ENCODE measurements around the gene METRNL.

METRNL gene

DNA sequence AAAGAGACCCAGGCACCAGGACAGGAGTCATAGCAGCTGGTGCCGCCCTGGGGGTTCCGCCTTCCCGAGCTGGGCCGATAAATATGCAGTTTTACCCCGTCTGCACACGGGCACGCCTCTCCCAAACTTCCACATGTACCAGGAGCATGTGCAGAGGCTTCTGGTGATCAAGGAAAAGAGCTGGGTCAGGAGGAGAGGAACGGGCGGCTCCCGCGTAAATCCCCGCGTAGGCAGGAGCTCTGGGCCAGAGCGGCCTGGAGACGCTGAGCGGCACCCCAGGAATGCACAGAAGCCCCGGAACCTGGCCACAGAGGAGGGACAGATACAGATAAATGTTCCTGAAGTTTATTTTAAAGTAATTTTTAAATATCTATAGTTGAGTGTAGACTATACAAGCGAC, 46.6 kb upstream of the METRNL start:
- Histone ChIP-seq H3F3A (ENCODE audit: insufficient read depth, low read length) (no peaks in the 10 kb centered on the region), H3K27me3 (replicated peaks; ENCODE audit: insufficient read depth, low read length) (peaks cover 65% of the 10 kb centered on the region), H3K36me3 (replicated peaks; ENCODE audit: insufficient read depth, low read length) (no peaks in the 10 kb centered on the region), H2AFZ (ENCODE audit: low read length) (no peak overlapping the region), H3K27ac (ENCODE audit: low read length) (no peak overlapping the region), H3K9ac (ENCODE audit: low read length) (no peak overlapping the region), H4K20me1 (ENCODE audit: insufficient read depth, low read length) (no peaks in the 10 kb centered on the region), H3K9me3 (replicated peaks; ENCODE audit: insufficient read depth, low read length) (no peaks in the 10 kb centered on the region), H3K9me2 (replicated peaks; ENCODE audit: insufficient read depth, low read length) (no peaks in the 10 kb centered on the region), H3K79me2 (ENCODE audit: low read length) (no peaks in the 10 kb centered on the region), H3K4me2 (ENCODE audit: low read depth, low read length) (no peak overlapping the region), H3K4me1 (ENCODE audit: low read length) (no peaks in the 10 kb centered on the region), H3K4me3 (ENCODE audit: low read length) (no peak overlapping the region)
- no peak for DNase-seq
- TF ChIP-seq EZH2phosphoT487 (IDR thresholded peaks at IDR 0.05; ENCODE audit: low read length) (no peak), EZH2 (optimal IDR thresholded peaks at IDR 0.05; ENCODE audit: low read depth, low read length) (no peak)
- TF ChIP-seq, protein P1, sequence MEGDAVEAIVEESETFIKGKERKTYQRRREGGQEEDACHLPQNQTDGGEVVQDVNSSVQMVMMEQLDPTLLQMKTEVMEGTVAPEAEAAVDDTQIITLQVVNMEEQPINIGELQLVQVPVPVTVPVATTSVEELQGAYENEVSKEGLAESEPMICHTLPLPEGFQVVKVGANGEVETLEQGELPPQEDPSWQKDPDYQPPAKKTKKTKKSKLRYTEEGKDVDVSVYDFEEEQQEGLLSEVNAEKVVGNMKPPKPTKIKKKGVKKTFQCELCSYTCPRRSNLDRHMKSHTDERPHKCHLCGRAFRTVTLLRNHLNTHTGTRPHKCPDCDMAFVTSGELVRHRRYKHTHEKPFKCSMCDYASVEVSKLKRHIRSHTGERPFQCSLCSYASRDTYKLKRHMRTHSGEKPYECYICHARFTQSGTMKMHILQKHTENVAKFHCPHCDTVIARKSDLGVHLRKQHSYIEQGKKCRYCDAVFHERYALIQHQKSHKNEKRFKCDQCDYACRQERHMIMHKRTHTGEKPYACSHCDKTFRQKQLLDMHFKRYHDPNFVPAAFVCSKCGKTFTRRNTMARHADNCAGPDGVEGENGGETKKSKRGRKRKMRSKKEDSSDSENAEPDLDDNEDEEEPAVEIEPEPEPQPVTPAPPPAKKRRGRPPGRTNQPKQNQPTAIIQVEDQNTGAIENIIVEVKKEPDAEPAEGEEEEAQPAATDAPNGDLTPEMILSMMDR (IDR thresholded peaks at IDR 0.05; ENCODE audit: low read length): no peak

DNA sequence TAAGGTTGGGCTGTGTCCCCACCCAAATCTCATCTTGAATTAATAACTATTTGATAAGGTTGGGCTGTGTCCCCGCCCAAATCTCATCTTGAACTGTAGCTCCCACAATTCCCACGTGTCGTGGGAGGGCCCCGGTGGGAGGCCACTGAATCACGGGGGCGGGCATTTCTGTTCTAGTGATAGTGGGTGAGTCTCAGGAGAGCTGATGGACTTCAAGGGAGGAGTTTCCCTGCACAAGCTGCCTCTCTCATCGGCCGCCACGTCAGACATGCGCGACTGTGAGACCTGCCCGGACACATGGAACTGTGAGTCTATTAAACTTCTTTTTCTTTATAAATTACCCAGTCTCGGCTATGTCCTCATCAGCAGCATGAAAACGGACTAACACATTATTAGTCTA, 44.9 kb upstream of the METRNL start:
- H3K27me3 ChIP-seq (replicated peaks; ENCODE audit: insufficient read depth, low read length): peaks cover 57% of the 10 kb centered on the region
- no peaks in the 10 kb centered on the region for H3K79me2 ChIP-seq (ENCODE audit: low read length)
- no peak overlapping the region for H2AFZ ChIP-seq (ENCODE audit: low read length)
- no peaks in the 10 kb centered on the region for H3F3A ChIP-seq (ENCODE audit: insufficient read depth, low read length)
- H3K36me3 ChIP-seq (replicated peaks; ENCODE audit: insufficient read depth, low read length): no peaks in the 10 kb centered on the region
- no peak for DNase-seq
- H3K4me2 ChIP-seq (ENCODE audit: low read depth, low read length): no peak overlapping the region
- H3K9me2 ChIP-seq (replicated peaks; ENCODE audit: insufficient read depth, low read length): no peaks in the 10 kb centered on the region
- H3K9ac ChIP-seq (ENCODE audit: low read length): no peak overlapping the region
- no peaks in the 10 kb centered on the region for H3K4me1 ChIP-seq (ENCODE audit: low read length)
- H3K4me3 ChIP-seq (ENCODE audit: low read length): no peak overlapping the region
- no peak overlapping the region for H3K27ac ChIP-seq (ENCODE audit: low read length)
- H3K9me3 ChIP-seq (replicated peaks; ENCODE audit: insufficient read depth, low read length): no peaks in the 10 kb centered on the region
- H4K20me1 ChIP-seq (ENCODE audit: insufficient read depth, low read length): no peaks in the 10 kb centered on the region
- TF ChIP-seq EZH2phosphoT487 (IDR thresholded peaks at IDR 0.05; ENCODE audit: low read length) (no peak), EZH2 (optimal IDR thresholded peaks at IDR 0.05; ENCODE audit: low read depth, low read length) (no peak)
- TF ChIP-seq, protein P1 (IDR thresholded peaks at IDR 0.05; ENCODE audit: low read length): no peak

DNA sequence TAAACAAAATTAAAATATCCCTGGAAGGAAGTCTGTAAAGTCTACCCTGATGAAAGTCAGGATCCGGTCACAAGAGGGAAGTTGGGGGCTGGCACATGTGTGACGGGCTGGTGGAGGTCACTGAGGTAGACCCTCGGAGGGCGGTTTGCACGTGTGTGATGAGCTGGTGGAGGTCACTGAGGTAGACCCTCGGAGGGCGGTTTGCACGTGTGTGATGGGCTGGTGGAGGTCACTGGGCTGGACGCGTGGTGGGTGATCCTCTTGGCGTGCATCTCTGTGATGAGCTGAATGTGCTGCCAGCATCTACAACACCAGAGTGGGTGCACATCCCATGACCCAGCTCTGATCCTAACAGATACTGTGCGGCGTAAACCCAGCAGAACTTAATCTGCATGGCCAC, 43.7 kb upstream of the METRNL start:
- Histone ChIP-seq H3F3A (ENCODE audit: insufficient read depth, low read length) (no peaks in the 10 kb centered on the region), H4K20me1 (ENCODE audit: insufficient read depth, low read length) (no peaks in the 10 kb centered on the region), H3K36me3 (replicated peaks; ENCODE audit: insufficient read depth, low read length) (no peaks in the 10 kb centered on the region), H3K27ac (ENCODE audit: low read length) (no peak overlapping the region), H3K9ac (ENCODE audit: low read length) (no peak overlapping the region), H3K4me1 (ENCODE audit: low read length) (no peaks in the 10 kb centered on the region), H3K4me2 (ENCODE audit: low read depth, low read length) (no peak overlapping the region), H3K27me3 (replicated peaks; ENCODE audit: insufficient read depth, low read length) (peaks cover 51% of the 10 kb centered on the region), H3K4me3 (ENCODE audit: low read length) (no peak overlapping the region), H3K9me2 (replicated peaks; ENCODE audit: insufficient read depth, low read length) (no peaks in the 10 kb centered on the region), H3K79me2 (ENCODE audit: low read length) (no peaks in the 10 kb centered on the region), H3K9me3 (replicated peaks; ENCODE audit: insufficient read depth, low read length) (no peaks in the 10 kb centered on the region), H2AFZ (ENCODE audit: low read length) (no peak overlapping the region)
- TF ChIP-seq, protein P1 (IDR thresholded peaks at IDR 0.05; ENCODE audit: low read length): no peak
- TF ChIP-seq EZH2phosphoT487 (IDR thresholded peaks at IDR 0.05; ENCODE audit: low read length) (no peak), EZH2 (optimal IDR thresholded peaks at IDR 0.05; ENCODE audit: low read depth, low read length) (no peak)
- no peak for DNase-seq

All from MM.1S (cell line).